Activated CD4-positive, CD25-positive, alpha-beta regulatory T cell treated with anti-CD3 and anti-CD28 coated beads, Interleukin-2, amount 50 U/mL, for 24 hours (primary cell): Measurements from ENCODE around the gene WNT10A.

Experiments used
- ATAC-seq, 2 donors: fragments of 150-1000 bp; cut with Tn5 transposase; one replicate each; pipeline ENCODE4 v1.10.0; 2021; ENCODE audit warnings: mild to moderate bottlenecking in 1 of 2, moderate library complexity in 1 of 2

WNT10A gene

GRCh38 chr2:218878486-218878885, 2.2 kb upstream of the WNT10A start:
- ATAC-seq: no peak

GRCh38 chr2:218878926-218879761, 1.5 kb upstream of the WNT10A start:
- ATAC-seq: no peak

DNA sequence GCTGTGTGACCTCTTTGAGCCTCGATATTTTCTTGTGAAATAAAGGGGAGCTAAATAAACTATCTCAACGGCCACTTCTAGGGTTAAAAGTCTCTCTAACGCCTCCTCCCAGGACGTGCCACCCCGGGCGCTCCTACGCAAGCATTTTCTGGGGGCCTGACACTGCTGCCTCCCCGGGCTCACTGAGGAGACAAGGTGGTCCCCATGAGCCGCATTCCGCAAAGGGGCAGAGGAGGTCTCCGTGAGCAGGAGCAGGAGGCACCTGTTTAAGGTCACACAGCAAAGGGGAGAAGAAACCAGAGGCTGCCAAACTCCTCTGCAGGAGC, 913 bp upstream of the WNT10A start:
- ATAC-seq: no peak

GRCh38 chr2:218880859-218881594, 375 bp downstream of the WNT10A start:
- no peak for ATAC-seq

DNA sequence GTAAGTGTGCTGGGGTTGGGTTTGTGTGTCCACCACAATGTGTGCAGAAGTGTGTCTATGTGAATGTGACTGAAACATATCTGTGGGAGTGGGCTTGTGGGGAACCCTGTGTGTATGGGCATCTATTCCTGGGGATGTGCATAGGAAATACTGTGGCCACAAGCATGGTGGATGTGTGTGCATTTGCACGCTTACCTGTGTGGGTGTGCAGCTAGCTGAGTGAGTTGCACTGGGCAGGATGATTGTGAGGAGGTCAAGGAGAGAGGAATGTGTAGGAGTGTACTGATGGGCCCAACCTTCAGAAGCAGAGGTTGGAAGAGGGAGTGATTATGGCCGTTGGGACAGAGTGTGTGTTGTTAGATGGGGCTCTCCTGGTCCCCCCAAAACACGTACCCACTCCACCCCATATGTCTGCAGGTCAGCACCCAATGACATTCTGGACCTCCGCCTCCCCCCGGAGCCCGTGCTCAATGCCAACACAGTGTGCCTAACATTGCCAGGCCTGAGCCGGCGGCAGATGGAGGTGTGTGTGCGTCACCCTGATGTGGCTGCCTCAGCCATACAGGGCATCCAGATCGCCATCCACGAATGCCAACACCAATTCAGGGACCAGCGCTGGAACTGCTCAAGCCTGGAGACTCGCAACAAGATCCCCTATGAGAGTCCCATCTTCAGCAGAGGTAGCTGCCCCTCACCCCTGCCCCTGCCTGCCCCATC, 1.2 kb downstream of the WNT10A start:
- ATAC-seq: no peak

DNA sequence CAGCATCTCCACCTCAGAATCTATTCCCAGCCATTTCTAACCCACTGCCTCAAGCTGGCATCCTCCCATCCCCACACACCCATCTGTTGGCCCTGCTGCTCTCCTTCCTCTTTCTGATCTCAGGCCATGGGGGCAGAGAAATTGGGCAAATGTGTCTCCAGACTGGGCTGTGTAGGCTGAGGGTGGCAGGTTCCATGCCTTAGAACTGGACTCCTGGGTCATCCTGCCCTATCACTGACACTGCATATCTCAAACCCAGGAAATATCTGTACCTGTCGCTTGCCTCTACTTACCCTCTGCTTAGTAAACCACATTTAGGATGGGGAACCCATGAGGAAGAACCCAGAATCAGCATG, 1.8 kb downstream of the WNT10A start:
- no peak for ATAC-seq

DNA sequence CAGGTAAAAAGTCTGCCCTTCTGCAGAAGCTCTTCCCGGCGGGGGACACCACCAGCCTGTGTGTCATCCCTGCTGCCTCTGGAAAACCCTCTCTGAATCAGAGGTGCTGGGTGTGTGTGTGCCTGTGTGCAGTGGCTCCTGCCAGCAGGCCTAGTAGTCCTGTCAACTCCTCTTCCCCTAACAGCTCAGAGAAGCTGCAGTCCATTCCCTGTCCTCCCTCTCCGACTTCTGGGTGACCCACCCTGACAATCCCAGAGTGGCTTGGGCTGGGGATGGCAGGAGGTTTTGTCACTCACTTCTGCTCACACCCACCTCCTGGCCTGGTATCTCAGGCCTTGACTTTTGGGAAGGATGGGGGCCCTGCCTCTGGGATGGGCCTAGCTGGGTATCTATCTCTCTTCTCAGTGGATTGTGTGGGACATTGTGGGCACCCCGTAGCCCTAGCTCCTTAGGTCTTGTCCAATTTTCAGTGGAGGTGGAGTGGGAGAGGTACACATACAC, 2.3 kb downstream of the WNT10A start:
- peak in 1 of 2 donors; percentile 6 for ATAC-seq

GRCh38 chr2:218883491-218884490, 3.1 kb downstream of the WNT10A start:
- ATAC-seq: no peak

- ATAC-seq: no peak
Observed at GRCh38 chr2:218884519-218884918, 3.9 kb downstream of the WNT10A start.

DNA sequence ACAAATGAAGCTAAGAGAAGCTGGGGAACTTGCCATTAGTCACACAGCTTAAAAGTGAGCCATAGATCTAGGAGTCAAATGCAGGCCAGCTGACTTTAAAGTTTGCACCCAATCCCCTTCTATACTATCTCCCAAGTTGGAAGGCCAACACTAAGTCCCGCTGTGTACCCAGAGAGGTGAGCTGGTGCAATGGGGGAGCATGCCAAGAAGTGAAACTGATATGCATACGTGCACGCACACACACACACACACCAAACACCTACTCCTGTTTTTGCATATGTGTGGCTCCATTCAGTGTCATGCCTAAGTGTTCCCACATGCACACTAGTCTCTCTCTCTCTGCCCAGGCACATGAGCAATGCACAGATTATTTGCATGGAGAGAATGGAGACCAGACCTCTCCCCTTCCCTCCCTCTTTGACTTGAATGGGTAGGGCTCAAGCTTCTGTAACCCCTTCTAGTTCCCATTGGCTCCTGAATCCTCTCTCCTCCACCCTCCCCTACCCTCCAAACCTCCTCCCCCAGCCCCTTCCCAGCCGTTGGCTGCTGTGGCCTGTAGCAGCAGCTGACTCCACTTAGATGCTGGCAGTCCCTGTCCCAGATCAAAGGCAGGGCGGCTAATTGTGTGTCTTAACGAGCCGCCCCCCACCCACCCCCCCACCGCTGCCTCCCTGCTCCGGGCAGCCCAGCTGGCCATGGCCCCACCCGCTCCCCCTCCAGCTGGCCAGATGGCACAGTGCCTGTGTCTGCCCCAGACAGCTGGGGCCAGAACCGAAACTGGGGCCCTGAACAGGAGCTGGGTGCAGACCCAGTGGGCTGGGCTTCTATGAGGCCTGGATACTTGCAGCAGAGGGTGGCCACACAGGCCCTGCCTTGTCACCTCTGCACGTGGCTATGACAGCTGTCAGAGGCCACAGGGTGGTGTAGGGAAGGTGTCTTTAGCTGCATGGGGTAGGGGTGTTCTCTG, 5.6 kb downstream of the WNT10A start:
- peak; percentile 13 to 17 for ATAC-seq

DNA sequence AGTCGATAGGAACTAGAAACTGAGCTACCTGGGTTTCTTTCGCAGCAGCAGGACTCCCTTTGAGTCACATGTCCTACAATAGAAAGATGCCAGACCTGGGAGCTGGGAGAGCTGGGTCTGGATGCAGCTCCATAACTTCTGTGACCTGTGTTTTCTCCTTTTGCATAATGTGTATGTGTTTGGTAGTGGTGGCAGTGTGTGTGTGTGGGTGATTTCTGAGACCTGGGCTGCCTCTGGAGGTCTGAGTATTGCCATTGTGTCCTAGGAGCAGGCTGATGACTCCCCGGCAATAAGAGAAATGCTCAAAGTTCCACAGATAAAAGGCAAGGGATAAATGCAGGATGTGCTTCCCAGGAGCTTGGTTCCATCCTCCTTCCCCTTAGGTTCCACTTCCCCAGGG, 6.4 kb downstream of the WNT10A start:
- no peak for ATAC-seq

DNA sequence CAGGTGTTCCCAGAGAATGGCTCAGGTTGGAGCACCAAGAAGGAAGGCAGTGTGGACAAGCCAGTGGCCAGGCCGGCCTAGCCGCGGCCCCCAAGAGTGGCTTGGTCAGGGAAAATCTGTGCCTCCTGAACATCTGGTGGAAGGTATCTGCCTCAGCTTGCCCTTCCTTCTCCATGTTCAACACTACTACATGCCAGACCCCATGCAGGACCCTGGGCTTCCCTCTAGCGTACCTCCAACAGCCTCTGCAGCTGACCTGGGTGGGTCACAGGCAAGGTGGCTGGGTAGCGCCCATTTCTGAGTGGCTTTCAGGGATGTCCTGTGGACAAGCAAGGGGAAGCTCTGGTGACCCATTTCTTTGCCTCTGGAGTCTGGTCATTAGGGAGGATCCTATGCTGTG, 7.7 kb downstream of the WNT10A start:
- ATAC-seq: no peak

DNA sequence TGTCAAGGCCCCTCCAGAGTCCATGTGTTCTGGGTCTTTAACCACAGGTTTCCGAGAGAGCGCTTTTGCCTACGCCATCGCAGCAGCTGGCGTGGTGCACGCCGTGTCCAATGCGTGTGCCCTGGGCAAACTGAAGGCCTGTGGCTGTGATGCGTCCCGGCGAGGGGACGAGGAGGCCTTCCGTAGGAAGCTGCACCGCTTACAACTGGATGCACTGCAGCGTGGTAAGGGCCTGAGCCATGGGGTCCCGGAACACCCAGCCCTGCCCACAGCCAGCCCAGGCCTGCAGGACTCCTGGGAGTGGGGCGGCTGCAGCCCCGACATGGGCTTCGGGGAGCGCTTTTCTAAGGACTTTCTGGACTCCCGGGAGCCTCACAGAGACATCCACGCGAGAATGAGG, 9.3 kb downstream of the WNT10A start:
- ATAC-seq: no peak

DNA sequence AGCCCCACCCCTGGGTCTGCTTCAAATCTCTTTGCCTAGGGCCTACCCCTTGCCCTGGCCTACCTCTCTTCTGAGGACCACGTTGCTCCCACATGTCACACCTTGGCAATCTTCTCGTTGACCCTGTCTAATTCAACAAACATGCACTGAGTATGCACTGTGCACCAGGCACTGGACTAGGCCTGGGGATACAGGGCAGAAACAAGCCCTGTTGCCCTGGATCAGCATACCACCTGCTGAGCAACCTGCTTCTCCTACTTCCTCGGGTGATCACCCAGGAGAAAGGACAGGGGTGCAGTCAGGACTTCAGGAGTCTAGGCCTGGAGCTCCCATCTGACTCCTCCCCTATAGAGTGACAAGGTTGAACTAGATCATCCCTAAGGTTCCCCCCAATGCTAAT, 9.7 kb downstream of the WNT10A start:
- no peak for ATAC-seq

GRCh38 chr2:218891275-218892135, 10.9 kb downstream of the WNT10A start:
- no peak for ATAC-seq

GRCh38 chr2:218892693-218893348, 12.2 kb downstream of the WNT10A start:
- peak; percentile 61 to 63 for ATAC-seq

DNA sequence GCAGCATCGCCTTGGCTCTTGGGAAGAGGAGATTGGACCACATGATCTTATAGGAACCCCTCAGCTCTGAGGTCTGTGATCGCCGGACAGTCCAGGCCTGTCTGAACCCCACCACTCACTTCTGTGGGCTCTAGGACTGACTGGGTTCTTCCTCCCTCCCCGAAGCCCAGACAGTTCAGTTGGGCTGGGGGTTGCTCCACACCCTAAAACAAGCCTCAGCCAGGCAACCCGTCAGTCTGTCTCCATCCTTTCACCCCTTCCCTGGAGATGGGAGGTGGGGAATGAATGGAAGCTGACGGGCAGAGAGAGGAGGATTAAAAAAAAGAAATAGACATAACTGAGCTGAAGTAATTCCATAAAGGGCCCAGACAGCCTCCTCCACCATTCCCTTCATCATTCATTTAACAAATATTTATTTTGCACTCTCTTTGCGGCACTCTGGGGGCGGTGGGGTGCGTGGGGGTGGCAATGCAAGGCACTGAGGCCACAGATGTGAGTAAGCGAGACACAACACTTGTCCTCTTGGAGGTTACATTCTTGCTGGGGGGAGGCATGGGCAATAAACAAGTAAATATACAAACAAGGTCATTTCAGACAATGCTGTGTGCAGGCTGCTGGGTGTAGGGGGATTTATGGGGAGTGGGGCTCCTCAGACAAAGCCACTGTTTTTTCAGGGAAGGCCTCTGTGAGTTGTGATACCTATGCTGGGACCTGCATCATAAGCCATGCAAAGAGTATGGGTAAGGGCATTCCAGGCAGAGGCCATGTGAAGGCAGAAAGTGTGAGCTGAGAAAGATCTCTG, 12.9 kb downstream of the WNT10A start:
- ATAC-seq: no peak

DNA sequence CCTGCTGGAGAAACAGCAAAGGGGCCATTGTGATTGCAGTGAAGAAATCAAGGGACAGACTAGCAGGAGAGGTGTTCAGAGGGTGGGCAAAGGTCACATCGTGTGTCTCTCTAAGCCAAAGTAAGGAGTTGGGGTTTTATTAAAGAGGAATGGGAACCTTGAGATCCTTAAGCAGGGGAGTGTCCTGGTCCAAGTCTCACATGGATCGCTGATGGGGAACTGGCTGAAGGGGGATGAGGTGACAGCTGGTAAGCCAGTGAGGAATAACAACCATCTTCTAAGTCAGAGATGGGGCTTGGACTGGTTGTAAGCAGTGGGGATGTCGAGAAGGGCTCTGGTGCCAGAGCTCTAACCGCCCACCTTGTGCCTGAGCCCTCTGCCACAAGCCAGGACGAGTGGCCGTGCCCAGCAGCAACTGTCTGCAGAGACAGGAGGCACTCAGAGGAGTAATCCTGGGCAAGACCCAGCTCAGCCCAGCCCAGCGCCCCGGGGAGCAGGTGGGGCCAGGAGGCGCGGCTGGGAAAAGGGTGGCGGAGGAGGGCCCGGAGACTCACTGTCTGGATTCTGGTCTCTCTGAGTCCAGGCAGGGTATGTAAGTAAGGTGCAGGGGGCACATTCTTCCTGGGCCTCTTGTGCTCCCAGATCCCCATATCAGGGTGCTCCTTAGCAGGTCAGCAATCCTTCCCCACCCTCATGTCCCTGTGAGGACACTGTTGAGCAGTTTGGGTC, 13.7 kb downstream of the WNT10A start:
- ATAC-seq: no peak
